Measurements from ENCODE around the gene IGFBP2. TPM values are rescaled to one million over a fixed set of nuclear protein-coding genes. Genes with fewer than 3 reads are reported as not detected.

IGFBP2 gene
- total and polyA plus RNA-seq, 2 of the 8 experiments (the other 6 are each of a cell fraction or from before 2014, with no cell fraction given), result 326 to 782 TPM

DNA sequence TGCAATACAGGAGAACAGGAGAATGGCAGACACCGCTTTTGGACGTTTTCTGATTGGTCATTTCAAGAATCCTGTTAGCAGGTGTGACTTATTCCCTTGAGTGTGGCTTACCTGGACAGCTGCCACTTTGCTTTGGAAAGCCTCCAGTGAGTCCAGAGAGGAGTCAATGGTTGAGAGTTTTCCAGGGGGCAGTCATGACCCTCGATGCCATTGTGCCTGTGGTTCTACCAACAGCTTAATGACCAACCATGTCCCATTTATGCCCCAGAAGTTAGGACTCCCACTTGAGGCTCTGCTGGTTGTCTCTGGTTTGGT, 12.4 kb downstream of the IGFBP2 start (continued):
- no peak for TF ChIP-seq RBBP5 (IDR thresholded peaks at IDR 0.05; ENCODE audit: borderline replicate concordance, low read depth, low read length)

Data from H1 (cell line).